Vagina (tissue), 2 donors: ENCODE data around the gene CEP170B. TPM values are rescaled to one million over a fixed set of nuclear protein-coding genes. Genes with fewer than 3 reads are reported as not detected.
A peak's percentile ranks its signal among the peaks of the same experiment; 100 is the strongest.

Experiments used
- DNase-seq, 2 donors: peaks; one replicate each; pipeline ENCODE4 v3.0.0-alpha.2; 2017; ENCODE audit errors: extremely low spot score in 2 of 2
- H3K27ac ChIP-seq: fragments of 200-600 bp; sonication (generic); one replicate; pipeline ENCODE4 v1.5.1; 2019
- H3K27me3 ChIP-seq: fragments of 200-600 bp; sonication (generic); one replicate; pipeline ENCODE4 v1.5.1; 2019
- H3K36me3 ChIP-seq, 2 donors: fragments of 200-600 bp; sonication (generic); one replicate each; pipeline ENCODE4 v1.5.1; 2017 to 2019
- H3K4me1 ChIP-seq: fragments of 200-600 bp; sonication (generic); one replicate; pipeline ENCODE4 v1.5.1; 2019
- H3K4me3 ChIP-seq, 2 donors: fragments of 200-600 bp; sonication (generic); 1 replicate in 1 of 2; 2 replicates in 1 of 2; pipeline ENCODE4 v1.5.1; 2016 to 2019
- H3K9me3 ChIP-seq: fragments of 200-600 bp; sonication (generic); one replicate; pipeline ENCODE4 v1.5.1; 2019
- POLR2A ChIP-seq, 2 donors: fragments of 450-650 bp; IDR thresholded peaks; one replicate each; pipeline ENCODE4 v1.6.1; 2017; ENCODE audit warnings: antibody characterized with exemption in 2 of 2, mild to moderate bottlenecking in 2 of 2, moderate library complexity in 2 of 2
- POLR2AphosphoS5 ChIP-seq, 2 donors: sonication (generic); formaldehyde crosslinking; IDR thresholded peaks; one replicate each; pipeline ENCODE4 v1.9.0; 2017; ENCODE audit warnings: antibody characterized with exemption in 2 of 2, mild to moderate bottlenecking in 2 of 2, low read depth in 1 of 2; ENCODE audit not compliant: insufficient read depth in 1 of 2
- intact Hi-C: fragments of 100-400 bp; cut with DNase I; formaldehyde crosslinking; loops from one replicate; pipeline ENCODE4 v1.15.1; 2023
- total RNA-seq: library from RNA; depleted of rRNA; stranded (reverse); fragments of >200 nt; gene quantifications from one replicate; pipeline ENCODE4 v1.2.3, GENCODE V29; 2016
- TF ChIP-seq, protein P1 (sequence below), 3 experiments: fragments of 450-650 bp in 2 of 3; fragments of 200-600 bp in 1 of 3; sonication (generic) in 1 of 3; IDR thresholded peaks; one replicate each; pipeline ENCODE4 v1.5.1; 2017 to 2019; ENCODE audit warnings: antibody characterized with exemption in 3 of 3, mild to moderate bottlenecking in 2 of 3, moderate library complexity in 2 of 3

The CEP170B gene
- total RNA-seq, 1 donor from 2014 or later, result 17.9 TPM

DNA sequence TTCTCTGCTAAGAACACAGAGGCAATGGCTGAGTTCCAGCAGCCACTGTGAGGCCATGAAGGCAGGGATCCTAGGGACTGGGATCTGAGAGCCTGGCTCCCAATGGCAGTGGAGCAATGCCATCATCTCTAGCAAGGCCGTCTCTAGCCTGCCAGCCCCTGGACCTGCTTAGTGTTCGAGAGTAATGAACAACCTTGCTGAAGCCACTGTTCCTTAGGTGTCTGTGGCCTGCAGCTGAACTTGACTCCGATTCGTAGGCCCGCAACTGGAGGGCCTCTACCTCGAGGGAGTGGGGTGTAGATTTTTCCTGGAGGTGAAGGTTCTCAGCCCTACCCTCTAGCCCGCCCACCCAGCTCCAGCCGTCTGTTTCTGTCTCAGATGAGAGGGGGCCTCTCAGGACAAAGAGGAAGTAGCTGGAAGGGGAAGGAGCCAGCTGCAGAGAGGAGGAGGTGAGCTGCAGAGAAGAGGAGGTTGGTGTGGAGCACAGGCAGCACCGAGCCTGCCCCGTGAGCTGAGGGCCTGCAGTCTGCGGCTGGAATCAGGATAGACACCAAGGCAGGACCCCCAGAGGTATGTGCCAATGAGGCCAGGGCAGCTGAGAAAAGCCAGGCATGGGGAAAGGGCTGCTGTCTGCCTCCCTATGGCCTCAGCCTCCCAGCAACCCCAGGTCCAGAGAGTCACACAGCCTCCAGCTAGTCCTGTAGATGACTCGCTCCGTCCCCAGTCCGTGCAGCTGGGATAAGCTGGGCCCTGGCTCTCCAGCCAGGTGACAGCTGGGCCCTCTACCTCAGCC is 59.5 kb downstream of the CEP170B start, which contains the start of gene PLD4:
Gene PLD4 (plus strand): TSS at position 459 of the 793 bp plus-strand sequence. CDS start 2,262 bp downstream, outside the sequence.
- no peaks in the 10 kb centered on the region for H3K36me3 ChIP-seq
- intact Hi-C loops, result no loop called here
- no peaks in the 10 kb centered on the region for H3K4me1 ChIP-seq
- H3K27ac ChIP-seq, result no peak within 1 kb of the TSS
- DNase-seq, result no peak
- no peaks in the 10 kb centered on the region for H3K9me3 ChIP-seq
- no peak within 1 kb of the TSS for H3K4me3 ChIP-seq
- TF ChIP-seq POLR2A (IDR thresholded peaks at IDR 0.05) (no peak), POLR2AphosphoS5 (IDR thresholded peaks at IDR 0.05; ENCODE audit: insufficient read depth in 1 of 2, low read depth in 1 of 2) (no peak)
- TF ChIP-seq, protein P1, sequence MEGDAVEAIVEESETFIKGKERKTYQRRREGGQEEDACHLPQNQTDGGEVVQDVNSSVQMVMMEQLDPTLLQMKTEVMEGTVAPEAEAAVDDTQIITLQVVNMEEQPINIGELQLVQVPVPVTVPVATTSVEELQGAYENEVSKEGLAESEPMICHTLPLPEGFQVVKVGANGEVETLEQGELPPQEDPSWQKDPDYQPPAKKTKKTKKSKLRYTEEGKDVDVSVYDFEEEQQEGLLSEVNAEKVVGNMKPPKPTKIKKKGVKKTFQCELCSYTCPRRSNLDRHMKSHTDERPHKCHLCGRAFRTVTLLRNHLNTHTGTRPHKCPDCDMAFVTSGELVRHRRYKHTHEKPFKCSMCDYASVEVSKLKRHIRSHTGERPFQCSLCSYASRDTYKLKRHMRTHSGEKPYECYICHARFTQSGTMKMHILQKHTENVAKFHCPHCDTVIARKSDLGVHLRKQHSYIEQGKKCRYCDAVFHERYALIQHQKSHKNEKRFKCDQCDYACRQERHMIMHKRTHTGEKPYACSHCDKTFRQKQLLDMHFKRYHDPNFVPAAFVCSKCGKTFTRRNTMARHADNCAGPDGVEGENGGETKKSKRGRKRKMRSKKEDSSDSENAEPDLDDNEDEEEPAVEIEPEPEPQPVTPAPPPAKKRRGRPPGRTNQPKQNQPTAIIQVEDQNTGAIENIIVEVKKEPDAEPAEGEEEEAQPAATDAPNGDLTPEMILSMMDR (IDR thresholded peaks at IDR 0.05), result no peak
- H3K27me3 ChIP-seq, result no peaks in the 10 kb centered on the region

DNA sequence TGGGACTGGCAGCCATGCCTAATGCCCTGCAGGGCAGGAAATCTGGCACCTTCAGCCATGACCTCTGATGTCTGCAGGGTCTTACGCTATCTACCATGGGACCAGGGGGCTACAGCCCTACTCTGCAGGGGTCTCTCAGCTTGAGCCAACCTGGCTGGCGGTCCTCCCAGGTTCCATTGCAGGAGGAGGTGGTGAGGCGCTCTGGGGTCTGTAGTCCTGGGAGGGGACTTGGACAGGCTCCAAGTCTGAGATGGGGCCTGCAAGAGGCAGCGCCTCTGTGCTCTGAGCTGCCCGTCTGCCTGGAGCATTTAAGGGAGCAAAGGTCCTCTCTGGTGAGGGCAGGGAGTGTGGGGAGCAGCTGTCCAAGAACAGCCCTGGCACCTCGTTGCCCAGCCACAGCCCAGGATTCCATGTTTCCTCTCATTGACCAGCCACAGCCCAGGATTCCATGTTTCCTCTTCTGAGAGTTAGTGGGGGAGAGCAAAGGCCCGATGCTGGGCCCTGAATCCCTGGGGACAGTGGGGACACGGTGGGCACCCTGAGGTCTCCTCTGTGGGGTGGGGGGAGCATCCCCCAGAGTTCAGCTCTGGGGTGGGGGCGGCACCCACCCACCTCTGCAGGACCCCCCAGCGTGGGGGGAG is 60.3 kb downstream of the CEP170B start:
- Histone ChIP-seq H3K9me3 (no peaks in the 10 kb centered on the region), H3K36me3 (no peaks in the 10 kb centered on the region), H3K4me3 (no peak overlapping the region), H3K4me1 (no peaks in the 10 kb centered on the region), H3K27ac (no peak overlapping the region), H3K27me3 (no peaks in the 10 kb centered on the region)
- peak in 1 of 2 donors; percentile 74 for DNase-seq
- TF ChIP-seq POLR2AphosphoS5 (IDR thresholded peaks at IDR 0.05; ENCODE audit: insufficient read depth in 1 of 2, low read depth in 1 of 2), result no peak
- TF ChIP-seq POLR2A (IDR thresholded peaks at IDR 0.05), result no peak
- TF ChIP-seq, protein P1 (IDR thresholded peaks at IDR 0.05), result no peak
- intact Hi-C loops, result no loop called here

DNA sequence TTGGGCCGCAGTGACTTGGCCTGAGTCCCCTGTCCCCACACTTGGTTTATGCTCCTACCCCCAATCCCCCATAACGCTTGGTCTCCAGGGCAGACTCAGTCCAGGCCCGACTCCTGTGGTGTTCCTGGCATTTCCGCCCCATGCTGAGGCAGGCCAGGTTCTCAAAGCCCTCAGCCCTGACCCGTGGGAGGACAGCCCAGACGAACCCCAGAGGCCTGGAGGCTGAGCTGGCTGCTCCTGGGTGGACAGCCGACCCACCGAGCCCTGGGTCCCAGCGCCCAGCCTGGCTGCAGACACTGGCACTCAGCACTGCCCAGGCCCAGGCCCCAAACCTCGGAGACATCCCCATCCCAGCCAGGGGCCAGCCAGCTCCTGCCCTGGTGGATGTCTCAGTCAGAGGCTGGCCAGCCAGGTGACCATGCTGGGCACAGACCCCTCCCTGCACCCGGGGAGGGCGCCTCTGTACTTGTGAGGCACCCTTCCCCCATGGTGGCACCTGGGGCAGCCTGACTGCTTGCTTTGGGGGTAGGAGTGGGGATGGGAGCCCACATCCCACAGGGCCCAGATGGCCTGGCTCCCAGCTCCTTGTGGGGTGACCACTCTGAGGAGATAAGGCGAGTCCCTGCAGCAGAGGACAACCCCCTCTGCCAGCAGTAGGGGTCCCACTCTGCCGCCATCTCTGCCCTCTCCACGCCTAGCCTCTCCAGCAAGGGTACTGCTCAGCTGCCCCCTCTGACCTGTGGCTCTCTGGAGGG is 61.0 kb downstream of the CEP170B start:
- H3K36me3 ChIP-seq, result no peaks in the 10 kb centered on the region
- TF ChIP-seq POLR2A (IDR thresholded peaks at IDR 0.05) (no peak), POLR2AphosphoS5 (IDR thresholded peaks at IDR 0.05; ENCODE audit: insufficient read depth in 1 of 2, low read depth in 1 of 2) (no peak)
- TF ChIP-seq, protein P1 (IDR thresholded peaks at IDR 0.05), result no peak
- H3K9me3 ChIP-seq, result no peaks in the 10 kb centered on the region
- no peak overlapping the region for H3K4me3 ChIP-seq
- no peaks in the 10 kb centered on the region for H3K4me1 ChIP-seq
- H3K27me3 ChIP-seq, result no peaks in the 10 kb centered on the region
- intact Hi-C loops, result no loop called here
- H3K27ac ChIP-seq, result no peak overlapping the region
- peak; percentile 82 to 92 for DNase-seq

DNA sequence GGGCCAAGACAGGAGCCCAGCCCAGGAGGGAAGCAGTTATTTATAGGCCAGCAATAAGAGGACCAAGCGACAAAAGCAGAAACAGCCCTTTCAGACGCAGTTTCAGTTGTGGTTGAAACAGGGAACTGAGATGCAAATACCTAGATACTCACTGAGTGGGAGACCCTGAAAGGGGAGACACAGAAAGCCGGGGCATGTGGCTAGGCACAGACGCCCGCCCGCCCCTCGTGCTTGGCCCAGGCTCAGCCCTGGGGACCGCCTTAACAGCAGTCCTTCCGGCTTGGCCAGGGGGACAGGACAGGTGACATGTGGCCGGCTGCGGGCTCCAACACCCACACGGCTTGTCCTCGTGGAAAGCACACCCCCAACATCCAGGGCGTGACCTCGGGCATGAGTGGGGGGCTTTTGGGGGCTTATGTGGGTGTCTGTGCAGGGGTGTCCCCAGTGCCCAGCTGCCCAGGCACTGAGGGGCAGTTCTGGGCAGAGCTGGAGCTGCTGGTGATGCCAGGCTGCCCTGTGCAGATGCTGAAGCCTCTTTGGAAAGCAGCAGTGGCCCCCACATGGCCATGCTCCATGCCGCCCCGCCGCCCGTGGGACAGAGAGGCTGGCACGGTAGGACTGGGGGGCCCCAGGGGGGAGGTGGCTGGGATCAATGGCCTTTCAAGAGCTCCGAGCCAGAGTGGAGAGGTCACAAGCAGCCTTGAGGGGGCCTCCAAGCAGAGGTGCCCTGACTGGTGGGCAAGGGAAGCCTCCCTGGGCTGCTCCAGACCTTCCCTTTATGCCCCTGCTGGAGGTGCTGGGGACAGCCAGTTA is 61.8 kb downstream of the CEP170B start:
- H3K27me3 ChIP-seq, result no peaks in the 10 kb centered on the region
- no peaks in the 10 kb centered on the region for H3K9me3 ChIP-seq
- no peak overlapping the region for H3K4me3 ChIP-seq
- peak; percentile 49 to 58 for DNase-seq
- TF ChIP-seq POLR2A (IDR thresholded peaks at IDR 0.05), result no peak
- TF ChIP-seq, protein P1 (IDR thresholded peaks at IDR 0.05), result no peak
- no peak for TF ChIP-seq POLR2AphosphoS5 (IDR thresholded peaks at IDR 0.05; ENCODE audit: insufficient read depth in 1 of 2, low read depth in 1 of 2)
- peaks cover 3% of the 10 kb centered on the region for H3K4me1 ChIP-seq
- no peaks in the 10 kb centered on the region for H3K36me3 ChIP-seq
- intact Hi-C loops, result no loop called here
- no peak overlapping the region for H3K27ac ChIP-seq
